PC-3 (cell line): ENCODE results near the gene GATAD2B. TPM values are rescaled to one million over a fixed set of nuclear protein-coding genes. Genes with fewer than 3 reads are reported as not detected.
A peak's percentile ranks its signal among the peaks of the same experiment; 100 is the strongest.

ENCODE experiments used
- ATAC-seq: fragments of 200-7000 bp; cut with Tn5 transposase; 2 replicates; pipeline ENCODE4 v1.9.1; 2020; ENCODE audit warnings: mild to moderate bottlenecking, moderate library complexity
- BruUV-seq: library from RNA; stranded (reverse); fragments of 400-500 nt; replicated peaks from 2 replicates; lab custom pipeline; 2021; lab: Mats Ljungman, UMichigan
- CTCF ChIA-PET: fragments of 300-600 bp; sonication (Branson Sonifier 250); formaldehyde crosslinking; loops from one replicate; lab custom pipeline; 2022; ENCODE audit warnings: antibody characterized with exemption; lab: Charles Lee
- POLR2A ChIA-PET: fragments of 300-600 bp; sonication (Branson Sonifier 250); formaldehyde crosslinking; loops from one replicate; lab custom pipeline; 2022; ENCODE audit warnings: antibody characterized with exemption; ENCODE audit not compliant: unreplicated experiment; lab: Charles Lee
- DNase-seq: peaks from one replicate; pipeline ENCODE4 v3.0.0-alpha.2; 2015
- H2AFZ ChIP-seq: fragments of 300-600 bp; sonication (generic); 2 replicates; pipeline ENCODE4 v1.6.0; 2016; ENCODE audit warnings: antibody characterized with exemption, low read length
- H3F3A ChIP-seq: fragments of 300-600 bp; sonication (generic); one replicate; pipeline ENCODE4 v1.6.0; 2017; ENCODE audit warnings: antibody characterized with exemption, low read length, control low read depth, mild to moderate bottlenecking; ENCODE audit not compliant: unreplicated experiment
- H3K27ac ChIP-seq: fragments of 300-600 bp; sonication (generic); 2 replicates; pipeline ENCODE4 v1.5.1; 2016; ENCODE audit warnings: mild to moderate bottlenecking, low read length
- H3K27me3 ChIP-seq: fragments of 300-600 bp; sonication (generic); 2 replicates; pipeline ENCODE4 v1.6.1; 2016; ENCODE audit warnings: low read length, mixed read lengths
- H3K36me3 ChIP-seq: fragments of 300-600 bp; sonication (generic); 2 replicates; pipeline ENCODE4 v1.6.1; 2016; ENCODE audit warnings: low read depth, mixed run types, low read length, mixed read lengths
- H3K4me1 ChIP-seq: fragments of 300-600 bp; sonication (generic); 2 replicates; pipeline ENCODE4 v1.5.1; 2016; ENCODE audit warnings: low read length; ENCODE audit not compliant: insufficient read depth
- H3K4me2 ChIP-seq: fragments of 300-600 bp; sonication (generic); 2 replicates; pipeline ENCODE4 v1.6.0; 2016; ENCODE audit warnings: low read length
- H3K4me3 ChIP-seq: fragments of 300-600 bp; sonication (generic); 2 replicates; pipeline ENCODE4 v1.5.1; 2016; ENCODE audit warnings: mild to moderate bottlenecking, low read length, mixed read lengths
- H3K79me2 ChIP-seq: fragments of 300-600 bp; sonication (generic); 2 replicates; pipeline ENCODE4 v1.6.1; 2017; ENCODE audit warnings: low read length, mixed read lengths
- H3K9ac ChIP-seq: fragments of 300-600 bp; sonication (generic); 2 replicates; pipeline ENCODE4 v1.6.0; 2016; ENCODE audit warnings: mild to moderate bottlenecking, low read length
- H3K9me2 ChIP-seq: fragments of 300-600 bp; sonication (generic); replicated peaks from 2 replicates; pipeline ENCODE4 v1.6.1; 2016; ENCODE audit warnings: mixed run types, low read length, mixed read lengths
- H3K9me3 ChIP-seq: fragments of 300-600 bp; sonication (generic); 2 replicates; pipeline ENCODE4 v1.6.1; 2016; ENCODE audit warnings: low read length, mixed read lengths
- H4K20me1 ChIP-seq: fragments of 300-600 bp; sonication (generic); 2 replicates; pipeline ENCODE4 v1.6.1; 2016; ENCODE audit warnings: low read length, mixed read lengths
- CTCF ChIP-seq: fragments of 300-600 bp; sonication (generic); conservative IDR thresholded peaks from 2 replicates; pipeline ENCODE4 v1.5.1; 2017; ENCODE audit warnings: antibody characterized with exemption, low read depth, mild to moderate bottlenecking, low read length
- EZH2 ChIP-seq: fragments of 300-600 bp; sonication (generic); IDR thresholded peaks from one replicate; pipeline ENCODE4 v1.6.1; 2017; ENCODE audit warnings: antibody characterized with exemption, mild to moderate bottlenecking, low read length; ENCODE audit not compliant: unreplicated experiment
- EZH2phosphoT487 ChIP-seq: fragments of 300-600 bp; sonication (generic); IDR thresholded peaks from 2 replicates; pipeline ENCODE4 v1.6.1; 2018; ENCODE audit warnings: mild to moderate bottlenecking, antibody characterized with exemption, low read length, borderline replicate concordance
- intact Hi-C: fragments of 100-400 bp; cut with micrococcal nuclease; formaldehyde crosslinking; loops from 2 replicates; pipeline ENCODE4 v1.9.0; 2023
- total RNA-seq: library from RNA; depleted of rRNA; stranded (reverse); fragments of >200 nt; gene quantifications from 2 replicates; pipeline ENCODE4 v1.2.3, GENCODE V29; 2014

The GATAD2B gene
- total RNA-seq, 1 experiment from 2014 or later, result 7.2 TPM

- Histone ChIP-seq H3K4me3 (peak overlapping the region; percentile 97), H3K9me2 (no peaks in the 10 kb centered on the region), H3F3A (no peaks in the 10 kb centered on the region), H3K27ac (no peak overlapping the region), H3K36me3 (peaks cover 1% of the 10 kb centered on the region; the same call in 1 of the 2 replicates), H3K4me2 (peak overlapping the region; percentile 90), H3K79me2 (peaks cover 60% of the 10 kb centered on the region), H3K27me3 (no peaks in the 10 kb centered on the region), H4K20me1 (peaks cover 32% of the 10 kb centered on the region), H3K4me1 (peaks cover 30% of the 10 kb centered on the region), H3K9me3 (no peaks in the 10 kb centered on the region), H2AFZ (peak overlapping the region; percentile 91; the same call in 1 of the 2 replicates), H3K9ac (peak overlapping the region; percentile 86)
- TF ChIP-seq EZH2, result no peak
- no peak for TF ChIP-seq CTCF
- no peak for TF ChIP-seq EZH2phosphoT487
- no peak for ATAC-seq
- intact Hi-C loops, result loop anchor here (5.0 kb wide), 2 partner anchors 39 to 124 kb away; no protein-coding TSS in a partner anchor
- BruUV-seq, result no TSS peak
- ChIA-PET CTCF (interaction anchor here (0.5 to 1.0 kb wide), 2 partner anchors 11 to 95 kb away, joined by 3 read pairs; no protein-coding TSS in a partner anchor), POLR2A (interaction anchor here (0.6 kb wide), 1 partner anchor 294 kb away, joined by 3 read pairs; the partner anchor contains the start of gene S100A13)
- DNase-seq, result no peak
Measured at GRCh38 chr1:153921080-153921802, 1.5 kb downstream of the GATAD2B start.

DNA sequence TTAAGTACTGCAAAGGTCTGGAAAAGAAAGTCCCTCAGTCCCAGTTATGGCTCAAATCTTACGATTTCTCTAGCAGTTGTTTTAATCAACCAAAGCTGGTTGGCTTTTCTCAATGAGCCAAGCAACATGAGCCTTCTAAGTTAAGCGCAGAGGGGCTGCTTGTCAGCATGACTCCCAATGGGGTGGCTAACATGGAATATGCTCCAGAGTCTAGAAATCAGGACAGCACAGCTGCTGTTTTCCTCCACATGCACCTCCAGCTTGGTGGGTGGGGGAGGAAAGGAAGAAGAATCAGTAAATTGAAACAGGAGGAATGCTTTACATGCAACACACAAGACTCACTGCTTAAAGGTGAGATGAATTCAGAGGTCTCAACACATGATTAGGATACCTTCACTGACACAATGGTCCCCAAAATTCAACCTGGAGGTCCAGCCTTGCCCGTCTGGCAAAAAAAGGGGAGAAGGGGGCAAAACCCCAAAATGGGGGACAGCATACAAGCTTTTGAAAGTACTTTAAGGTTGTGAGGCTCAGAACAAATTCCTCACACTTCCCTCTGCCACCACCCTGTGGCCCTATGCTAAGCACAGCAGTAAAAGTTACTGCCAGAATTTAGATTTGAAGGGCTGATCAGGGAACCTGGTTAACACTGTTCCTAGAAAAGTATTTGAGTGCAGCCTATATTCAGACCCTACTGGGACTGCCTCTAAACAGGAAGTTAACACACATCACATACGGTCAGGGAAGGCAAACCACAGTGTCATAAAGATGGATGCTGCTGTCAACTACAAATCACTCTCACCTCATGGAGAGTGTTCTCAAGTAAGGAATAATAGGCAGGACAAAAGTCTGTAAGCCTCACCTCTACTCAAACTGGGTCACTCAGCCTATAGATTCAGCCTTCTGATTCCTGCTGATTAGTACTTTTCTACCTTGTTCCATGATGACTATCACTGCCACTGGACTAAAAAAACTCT is 2.6 kb downstream of the GATAD2B start:
- intact Hi-C loops, result loop anchor here (5.0 kb wide), 2 partner anchors 38 to 123 kb away; no protein-coding TSS in a partner anchor
- H3K36me3 ChIP-seq, result peaks cover 3% of the 10 kb centered on the region; the same call in 1 of the 2 replicates
- DNase-seq (peak; percentile 21), ATAC-seq (no peak; the same call in 1 of the 2 replicates)
- no peak overlapping the region for H3K27ac ChIP-seq
- H3K9me2 ChIP-seq, result no peaks in the 10 kb centered on the region
- TF ChIP-seq EZH2 (no peak), EZH2phosphoT487 (no peak), CTCF (peak; percentile 36)
- no peak overlapping the region; the same call in 1 of the 2 replicates for H3K9ac ChIP-seq
- ChIA-PET CTCF (no interaction called here), POLR2A (no interaction called here)
- H3K4me2 ChIP-seq, result peak overlapping the region; percentile 90
- peak overlapping the region; percentile 97 for H3K4me3 ChIP-seq
- H3K79me2 ChIP-seq, result peaks cover 71% of the 10 kb centered on the region
- H3K27me3 ChIP-seq, result no peaks in the 10 kb centered on the region
- 0 out of 2 replicates have a peak overlapping the region, but pooled peaks have one; percentile 4 for H2AFZ ChIP-seq
- H4K20me1 ChIP-seq, result peaks cover 32% of the 10 kb centered on the region
- H3K4me1 ChIP-seq, result peaks cover 30% of the 10 kb centered on the region
- no TSS peak for BruUV-seq
- no peaks in the 10 kb centered on the region for H3K9me3 ChIP-seq
- H3F3A ChIP-seq, result no peaks in the 10 kb centered on the region
